ENCODE results near the gene CROCC. TPM values are rescaled to one million over a fixed set of nuclear protein-coding genes. Genes with fewer than 3 reads are reported as not detected.

CROCC gene

GRCh38 chr1:17013491-17014320 lies 92.0 kb downstream of the CROCC start:
- peaks cover 9% of the 10 kb centered on the region for H3K36me3 ChIP-seq (ENCODE audit: insufficient read depth, low read length)
- H3K4me2 ChIP-seq (ENCODE audit: low read length), result peak overlapping the region; percentile 40
- H3K4me3 ChIP-seq (ENCODE audit: low read length), result no peak overlapping the region
- no peaks in the 10 kb centered on the region for H3K27me3 ChIP-seq (ENCODE audit: control insufficient read depth, insufficient read depth, low read length)
- peaks cover 41% of the 10 kb centered on the region for H3K4me1 ChIP-seq (ENCODE audit: control insufficient read depth, insufficient read depth, low read length)
- no peak overlapping the region for H3K9ac ChIP-seq (ENCODE audit: low read depth, low read length)
- no peaks in the 10 kb centered on the region for H3K9me3 ChIP-seq (replicated peaks; ENCODE audit: low read length)

GRCh38 chr1:17014671-17015567 lies 93.2 kb downstream of the CROCC start:
- no peak overlapping the region for H3K9ac ChIP-seq (ENCODE audit: low read depth, low read length)

GRCh38 chr1:17016317-17016661 lies 94.6 kb downstream of the CROCC start:
- no peaks in the 10 kb centered on the region for H3K27me3 ChIP-seq (ENCODE audit: control insufficient read depth, insufficient read depth, low read length)
- no peak overlapping the region for H3K4me3 ChIP-seq (ENCODE audit: low read length)
- peaks cover 27% of the 10 kb centered on the region for H3K4me1 ChIP-seq (ENCODE audit: control insufficient read depth, insufficient read depth, low read length)
- peak overlapping the region; percentile 22 for H3K4me2 ChIP-seq (ENCODE audit: low read length)
- no peak overlapping the region for H3K9ac ChIP-seq (ENCODE audit: low read depth, low read length)
- no peaks in the 10 kb centered on the region for H3K9me3 ChIP-seq (replicated peaks; ENCODE audit: low read length)
- peaks cover 30% of the 10 kb centered on the region for H3K36me3 ChIP-seq (ENCODE audit: insufficient read depth, low read length)

More at GRCh38 chr1:17014671-17015567, 93.2 kb downstream of the CROCC start:
- Histone ChIP-seq H3K4me2 (ENCODE audit: low read length) (no peak overlapping the region), H3K27me3 (ENCODE audit: control insufficient read depth, insufficient read depth, low read length) (no peaks in the 10 kb centered on the region), H3K36me3 (ENCODE audit: insufficient read depth, low read length) (peaks cover 17% of the 10 kb centered on the region), H3K9me3 (replicated peaks; ENCODE audit: low read length) (no peaks in the 10 kb centered on the region), H3K4me3 (ENCODE audit: low read length) (no peak overlapping the region), H3K4me1 (ENCODE audit: control insufficient read depth, insufficient read depth, low read length) (peaks cover 38% of the 10 kb centered on the region)

GRCh38 chr1:17017435-17017834 lies 95.7 kb downstream of the CROCC start:
- peaks cover 21% of the 10 kb centered on the region for H3K4me1 ChIP-seq (ENCODE audit: control insufficient read depth, insufficient read depth, low read length)
- no peaks in the 10 kb centered on the region for H3K27me3 ChIP-seq (ENCODE audit: control insufficient read depth, insufficient read depth, low read length)
- H3K9ac ChIP-seq (ENCODE audit: low read depth, low read length), result no peak overlapping the region
- H3K4me3 ChIP-seq (ENCODE audit: low read length), result no peak overlapping the region
- H3K9me3 ChIP-seq (replicated peaks; ENCODE audit: low read length), result no peaks in the 10 kb centered on the region
- no peak overlapping the region for H3K4me2 ChIP-seq (ENCODE audit: low read length)
- peaks cover 40% of the 10 kb centered on the region for H3K36me3 ChIP-seq (ENCODE audit: insufficient read depth, low read length)

- Histone ChIP-seq H3K4me2 (ENCODE audit: low read length) (no peak overlapping the region), H3K27me3 (ENCODE audit: control insufficient read depth, insufficient read depth, low read length) (no peaks in the 10 kb centered on the region), H3K9ac (ENCODE audit: low read depth, low read length) (no peak overlapping the region), H3K36me3 (ENCODE audit: insufficient read depth, low read length) (peaks cover 54% of the 10 kb centered on the region), H3K9me3 (replicated peaks; ENCODE audit: low read length) (no peaks in the 10 kb centered on the region), H3K4me3 (ENCODE audit: low read length) (no peak overlapping the region), H3K4me1 (ENCODE audit: control insufficient read depth, insufficient read depth, low read length) (peaks cover 10% of the 10 kb centered on the region)
These were observed 97.1 kb downstream of the CROCC start for GRCh38 chr1:17018849-17019248.

GRCh38 chr1:17020502-17020901 lies 98.8 kb downstream of the CROCC start:
- Histone ChIP-seq H3K4me1 (ENCODE audit: control insufficient read depth, insufficient read depth, low read length) (peaks cover 7% of the 10 kb centered on the region), H3K4me2 (ENCODE audit: low read length) (no peak overlapping the region), H3K36me3 (ENCODE audit: insufficient read depth, low read length) (peaks cover 63% of the 10 kb centered on the region)

GRCh38 chr1:17021896-17022295 lies 100.2 kb downstream of the CROCC start:
- H3K27me3 ChIP-seq (ENCODE audit: control insufficient read depth, insufficient read depth, low read length), result no peaks in the 10 kb centered on the region
- peaks cover 74% of the 10 kb centered on the region for H3K36me3 ChIP-seq (ENCODE audit: insufficient read depth, low read length)
- H3K9ac ChIP-seq (ENCODE audit: low read depth, low read length), result no peak overlapping the region
- H3K4me1 ChIP-seq (ENCODE audit: control insufficient read depth, insufficient read depth, low read length), result no peaks in the 10 kb centered on the region
- H3K4me2 ChIP-seq (ENCODE audit: low read length), result no peak overlapping the region
- no peak overlapping the region for H3K4me3 ChIP-seq (ENCODE audit: low read length)
- H3K9me3 ChIP-seq (replicated peaks; ENCODE audit: low read length), result no peaks in the 10 kb centered on the region

More at GRCh38 chr1:17020502-17020901, 98.8 kb downstream of the CROCC start:
- H3K9ac ChIP-seq (ENCODE audit: low read depth, low read length), result no peak overlapping the region
- H3K27me3 ChIP-seq (ENCODE audit: control insufficient read depth, insufficient read depth, low read length), result no peaks in the 10 kb centered on the region
- no peak overlapping the region for H3K4me3 ChIP-seq (ENCODE audit: low read length)
- H3K9me3 ChIP-seq (replicated peaks; ENCODE audit: low read length), result no peaks in the 10 kb centered on the region

Small RNA genes lying within 50 kb of the gene (small RNA-seq; reads per million reads assigned to genes)
- not detected for gene RNU1-2
- not detected for gene RNU1-5P
